OCI-LY3 (cell line): Measurements from ENCODE around the gene FNDC3A.

Experiments
- H2AFZ ChIP-seq: fragments of 200-600, 300-600 bp; shearing (Covaris generic); 2 replicates; pipeline ENCODE4 v1.6.0; 2014; ENCODE audit warnings: antibody characterized with exemption, low read depth, low read length
- H3K27ac ChIP-seq: fragments of 200-600, 300-600 bp; sonication (generic); 2 replicates; pipeline ENCODE4 v1.5.1; 2014; ENCODE audit warnings: mild to moderate bottlenecking, low read length, moderate library complexity, mixed read lengths
- H3K27me3 ChIP-seq: fragments of 200-600, 300-600 bp; sonication (generic); 2 replicates; pipeline ENCODE4 v1.6.1; 2014; ENCODE audit warnings: low read depth, low read length, mixed read lengths
- H3K36me3 ChIP-seq: fragments of 200-600, 300-600 bp; sonication (generic); replicated peaks from 2 replicates; pipeline ENCODE3; 2014; ENCODE audit warnings: low read depth, low read length, mixed read lengths
- H3K4me1 ChIP-seq: fragments of 300-600, 200-600 bp; sonication (generic); 2 replicates; pipeline ENCODE4 v1.6.1; 2014; ENCODE audit warnings: low read length, mixed read lengths
- H3K4me2 ChIP-seq: fragments of 200-600, 300-600 bp; sonication (generic); 2 replicates; pipeline ENCODE4 v1.6.1; 2014; ENCODE audit warnings: low read length, mixed read lengths
- H3K4me3 ChIP-seq: fragments of 300-600, 200-600 bp; sonication (generic); 2 replicates; pipeline ENCODE4 v1.5.1; 2014; ENCODE audit warnings: antibody characterized with exemption, mild to moderate bottlenecking, low read length, moderate library complexity
- H3K79me2 ChIP-seq: fragments of 300-600, 200-600 bp; shearing (Covaris generic); 2 replicates; pipeline ENCODE4 v1.6.1; 2014; ENCODE audit warnings: mild to moderate bottlenecking, low read length, mixed read lengths
- H3K9ac ChIP-seq: fragments of 300-600, 200-600 bp; shearing (Covaris generic); 2 replicates; pipeline ENCODE4 v1.6.0; 2014; ENCODE audit warnings: mild to moderate bottlenecking, low read length, moderate library complexity
- H3K9me3 ChIP-seq: fragments of 200-600, 300-600 bp; shearing (Covaris generic); 2 replicates; pipeline ENCODE4 v1.6.1; 2014; ENCODE audit warnings: low read length, mixed read lengths; ENCODE audit not compliant: insufficient read depth
- H4K20me1 ChIP-seq: fragments of 200-600, 300-600 bp; sonication (generic); 2 replicates; pipeline ENCODE4 v1.6.1; 2016; ENCODE audit warnings: low read length, mixed read lengths; ENCODE audit not compliant: insufficient read depth
- CTCF ChIP-seq: fragments of 200-600, 300-600 bp; sonication (generic); IDR thresholded peaks from 2 replicates; pipeline ENCODE4 v1.5.1; 2014; ENCODE audit warnings: antibody characterized with exemption, low read length, low read depth
- EZH2phosphoT487 ChIP-seq: fragments of 200-600 bp; shearing (Covaris generic); IDR thresholded peaks from 2 replicates; pipeline ENCODE4 v1.6.1; 2018; ENCODE audit warnings: antibody characterized with exemption, mixed run types, low read depth

The FNDC3A gene

GRCh38 chr13:49165798-49166752 is 190.4 kb downstream of the FNDC3A start:
- H3K27me3 ChIP-seq: no peaks in the 10 kb centered on the region
- H2AFZ ChIP-seq: no peak overlapping the region
- H3K4me1 ChIP-seq: no peaks in the 10 kb centered on the region
- peaks cover 16% of the 10 kb centered on the region; the same call in 1 of the 2 replicates for H3K9me3 ChIP-seq
- no peak for TF ChIP-seq EZH2phosphoT487
- no peak for TF ChIP-seq CTCF
- no peak overlapping the region for H3K4me2 ChIP-seq
- H3K9ac ChIP-seq: no peak overlapping the region
- 0 out of 2 replicates have a peak, but pooled peaks cover 3% of the 10 kb centered on the region for H3K79me2 ChIP-seq
- H3K27ac ChIP-seq: no peak overlapping the region
- no peak overlapping the region for H3K4me3 ChIP-seq
- H3K36me3 ChIP-seq: peaks cover 28% of the 10 kb centered on the region
- no peaks in the 10 kb centered on the region for H4K20me1 ChIP-seq

- no peak overlapping the region for H3K9ac ChIP-seq
- H3K79me2 ChIP-seq: no peaks in the 10 kb centered on the region
- no peaks in the 10 kb centered on the region for H3K9me3 ChIP-seq
- H3K36me3 ChIP-seq: peaks cover 14% of the 10 kb centered on the region
- TF ChIP-seq CTCF (no peak), EZH2phosphoT487 (no peak)
- no peaks in the 10 kb centered on the region for H3K4me1 ChIP-seq
- H2AFZ ChIP-seq: no peak overlapping the region
- no peaks in the 10 kb centered on the region for H4K20me1 ChIP-seq
- H3K27ac ChIP-seq: no peak overlapping the region
- H3K27me3 ChIP-seq: no peaks in the 10 kb centered on the region
- H3K4me2 ChIP-seq: no peak overlapping the region
- H3K4me3 ChIP-seq: no peak overlapping the region
Measured at GRCh38 chr13:49171359-49171758, 195.6 kb downstream of the FNDC3A start.

GRCh38 chr13:49183672-49184325 is 208.1 kb downstream of the FNDC3A start:
- Histone ChIP-seq H3K9me3 (no peaks in the 10 kb centered on the region), H3K36me3 (peaks cover 32% of the 10 kb centered on the region), H3K27ac (no peak overlapping the region), H3K79me2 (no peaks in the 10 kb centered on the region), H3K4me2 (no peak overlapping the region), H3K27me3 (no peaks in the 10 kb centered on the region), H2AFZ (no peak overlapping the region), H3K4me3 (no peak overlapping the region), H3K9ac (no peak overlapping the region), H3K4me1 (peaks cover 12% of the 10 kb centered on the region), H4K20me1 (no peaks in the 10 kb centered on the region)
- no peak for TF ChIP-seq EZH2phosphoT487
- no peak for TF ChIP-seq CTCF

- Histone ChIP-seq H3K9me3 (no peaks in the 10 kb centered on the region), H3K4me2 (no peak overlapping the region), H4K20me1 (no peaks in the 10 kb centered on the region), H3K27ac (no peak overlapping the region), H3K27me3 (no peaks in the 10 kb centered on the region), H3K9ac (no peak overlapping the region), H2AFZ (no peak overlapping the region), H3K79me2 (no peaks in the 10 kb centered on the region), H3K4me1 (peaks cover 12% of the 10 kb centered on the region), H3K4me3 (no peak overlapping the region), H3K36me3 (peaks cover 32% of the 10 kb centered on the region)
- no peak for TF ChIP-seq EZH2phosphoT487
- no peak for TF ChIP-seq CTCF
Measured at GRCh38 chr13:49184621-49185020, 208.9 kb downstream of the FNDC3A start.
